NCI-H146 treated with DMSO at 0.1 percent for 48 hours (cell line): ENCODE data around the gene ADGRL4.
"Not testable (repeated sequence)": the region's sequence is repeated elsewhere in the genome, so short reads cannot be mapped to it uniquely, and the experiment has no call there.

ENCODE experiments used
- DNase-seq: peaks from one replicate; lab custom pipeline; 2025; ENCODE audit not compliant: unreplicated experiment; lab: John Stamatoyannopoulos, UW

ADGRL4 gene

DNA sequence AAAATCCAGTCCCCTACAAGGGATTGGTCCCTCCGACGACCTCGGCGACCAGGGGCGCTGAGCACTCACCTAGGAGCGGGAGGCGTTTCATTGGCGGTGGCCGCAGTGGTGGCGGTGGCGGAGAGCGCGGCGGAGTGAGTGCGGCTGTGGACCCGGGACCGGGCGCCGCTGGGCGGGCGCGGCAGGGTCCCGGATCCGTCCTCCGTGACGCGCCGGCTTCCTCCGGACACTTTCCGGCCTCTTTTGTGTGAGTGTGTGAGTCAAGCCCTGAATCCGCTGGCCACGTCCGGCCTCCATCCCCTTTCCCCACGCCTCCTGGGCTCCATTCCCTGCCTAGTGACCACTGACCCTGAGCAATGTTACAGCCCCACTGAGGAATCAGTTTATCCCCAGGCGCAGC lies at the start of gene ADGRL4:
TSS of gene ADGRL4 (minus strand) at position 167 of the 400 bp plus-strand sequence. CDS start at position 91, 76 bp downstream.
- no peak for DNase-seq

DNA sequence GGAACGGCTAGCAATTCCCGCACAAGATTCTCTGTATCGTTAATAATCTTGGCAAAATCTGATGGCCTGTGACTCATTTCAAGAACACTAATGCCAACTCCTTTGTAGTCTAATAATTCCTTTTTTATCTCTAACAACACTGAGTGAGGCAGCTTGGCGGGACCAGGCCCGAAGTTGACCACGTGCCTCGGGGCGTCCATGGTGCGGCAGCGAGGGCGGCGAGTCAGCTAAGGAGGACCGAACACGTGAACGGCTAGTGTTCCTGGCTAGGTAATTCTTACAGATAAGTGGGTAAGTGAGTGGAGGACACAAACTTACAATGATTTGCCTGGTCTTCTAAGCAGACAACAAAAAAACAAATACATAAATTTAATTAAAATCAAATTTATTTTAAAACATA lies 49.3 kb upstream of the ADGRL4 start:
- DNase-seq: no peak

DNA sequence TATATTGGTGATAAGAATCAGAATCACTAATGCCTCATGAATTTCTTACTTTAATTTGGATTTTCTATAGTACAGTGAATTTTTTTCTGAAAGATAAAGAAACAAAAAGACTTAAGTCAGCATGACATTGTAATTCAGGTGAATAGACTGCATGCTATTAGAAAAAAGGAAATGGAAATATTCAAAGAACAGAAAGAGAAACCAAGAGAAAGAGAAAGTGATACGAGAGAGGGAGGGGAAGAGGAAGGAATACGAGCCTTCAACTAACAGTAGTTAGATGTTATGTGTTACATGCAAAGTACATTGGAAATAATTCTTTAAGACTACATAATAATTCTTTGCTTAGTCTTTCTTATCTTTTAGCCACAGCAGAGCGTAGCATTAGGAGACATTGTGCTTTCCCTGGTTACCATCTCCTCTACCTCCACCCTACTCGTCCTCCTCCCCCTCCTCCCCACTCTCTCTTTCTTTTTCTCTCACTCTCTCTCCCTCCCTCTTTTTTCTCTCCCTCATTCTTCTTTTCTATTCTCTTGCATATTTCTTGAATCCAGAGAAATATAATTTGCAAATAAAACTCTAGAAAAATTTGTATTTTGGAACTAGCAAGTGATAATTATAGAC lies 46.4 kb upstream of the ADGRL4 start:
- DNase-seq: no peak

GRCh38 chr1:79044974-79045650 lies 38.6 kb upstream of the ADGRL4 start:
- no peak for DNase-seq

DNA sequence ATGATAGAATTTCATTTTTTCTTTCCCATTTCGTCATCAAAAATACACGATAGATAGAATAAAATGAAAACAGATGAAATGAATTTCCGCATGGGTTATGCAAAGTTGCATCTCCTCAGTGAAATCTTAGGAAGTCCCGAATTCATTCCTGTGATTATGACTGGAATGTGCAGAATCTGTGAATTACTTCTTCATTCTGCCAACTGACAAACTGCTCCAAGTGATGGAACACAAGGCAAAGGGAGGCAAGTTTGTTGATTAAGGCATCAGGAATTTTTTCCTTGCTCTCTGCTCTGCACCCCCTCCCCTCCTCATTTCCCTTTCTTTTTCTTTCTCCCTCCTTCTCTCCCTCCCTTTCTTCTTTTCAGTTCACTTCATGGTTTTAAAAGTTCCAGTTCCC lies 37.0 kb upstream of the ADGRL4 start:
- DNase-seq: no peak

DNA sequence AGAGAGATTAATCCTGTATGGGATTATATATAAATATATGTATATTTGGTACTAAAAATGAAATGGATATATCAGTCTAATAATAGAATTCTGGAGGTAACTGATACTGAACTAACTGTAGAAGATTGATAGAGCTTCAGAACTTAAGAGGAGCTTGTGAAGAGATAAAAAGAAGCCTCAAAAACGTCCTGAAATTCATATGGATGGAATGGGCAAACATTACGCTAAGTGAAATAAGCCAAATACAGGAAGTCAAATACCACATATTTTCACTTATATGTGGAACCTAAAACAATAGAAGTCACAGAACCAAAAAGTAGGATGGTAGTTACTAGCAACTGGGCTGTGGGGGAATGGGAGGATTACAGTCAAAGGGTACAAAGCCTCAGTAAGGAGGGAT lies 36.0 kb upstream of the ADGRL4 start:
- DNase-seq: no peak

- DNase-seq: no peak
Observed at GRCh38 chr1:79042117-79042516, 35.6 kb upstream of the ADGRL4 start.

- DNase-seq: no peak
Observed at GRCh38 chr1:79041666-79042065, 35.1 kb upstream of the ADGRL4 start.

- no peak for DNase-seq
Observed at GRCh38 chr1:79040424-79041082, 34.0 kb upstream of the ADGRL4 start.

- no peak for DNase-seq
Observed at GRCh38 chr1:79037085-79037484, 30.6 kb upstream of the ADGRL4 start.

- no peak for DNase-seq
Observed at GRCh38 chr1:79012500-79012899, 6.0 kb upstream of the ADGRL4 start.

DNA sequence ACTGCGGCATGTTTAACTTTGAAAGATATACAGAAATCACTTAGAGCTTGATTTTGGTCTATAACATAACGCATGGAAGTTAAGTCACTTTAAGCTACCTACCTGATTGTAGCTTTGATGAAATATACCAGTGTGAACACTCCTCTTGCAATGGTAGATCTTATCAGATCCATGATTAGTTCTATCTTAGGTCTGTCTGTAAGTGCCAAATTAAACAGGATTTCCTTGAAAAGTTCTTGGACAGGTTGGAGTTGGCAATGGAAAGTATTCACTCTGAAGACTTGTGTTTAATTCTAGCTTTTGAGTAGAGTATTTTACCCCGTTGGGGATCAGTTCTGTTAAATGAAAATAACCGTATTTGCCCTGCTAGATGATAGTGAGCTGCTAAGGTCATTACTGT lies 4.1 kb upstream of the ADGRL4 start:
- no peak for DNase-seq

- no peak for DNase-seq
Observed at GRCh38 chr1:79005945-79006344, 585 bp downstream of the ADGRL4 start.

DNA sequence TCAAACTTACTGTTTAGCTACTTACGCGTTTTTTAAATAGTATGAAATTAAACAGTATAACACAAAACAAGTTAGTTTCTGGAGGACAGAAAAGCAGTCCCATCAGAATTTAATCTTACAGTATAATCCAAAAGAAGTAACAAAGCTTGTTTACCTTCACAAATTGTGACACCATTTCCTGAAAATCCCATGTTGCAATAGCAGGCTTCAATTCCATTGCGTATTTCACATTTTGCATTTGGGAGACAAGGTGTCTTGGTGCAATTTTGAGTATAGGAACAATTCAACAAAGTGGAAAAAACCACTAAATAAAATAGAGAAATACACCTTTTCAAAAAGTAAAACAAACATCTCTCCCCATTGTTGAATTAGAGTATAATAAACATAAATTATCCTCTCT lies 1.6 kb downstream of the ADGRL4 start:
- DNase-seq: no peak

DNA sequence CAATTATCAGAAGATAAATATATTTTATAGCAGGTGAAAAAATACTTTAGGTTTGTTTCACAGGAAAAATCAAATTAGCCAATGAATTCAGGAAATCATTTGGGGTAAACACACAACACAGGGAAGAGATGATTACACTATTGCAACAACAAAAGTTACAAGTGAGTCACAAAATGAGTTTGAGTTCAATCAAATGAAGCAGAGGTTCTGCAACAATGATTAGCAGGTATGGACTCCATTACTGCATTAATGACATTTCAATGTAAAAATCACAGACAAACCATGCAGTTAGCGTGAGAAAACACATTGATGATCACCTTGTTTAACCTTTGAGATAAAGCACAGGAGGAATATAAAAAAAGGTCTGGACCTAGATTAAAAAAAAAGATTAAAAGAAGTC lies 9.7 kb downstream of the ADGRL4 start:
- no peak for DNase-seq

DNA sequence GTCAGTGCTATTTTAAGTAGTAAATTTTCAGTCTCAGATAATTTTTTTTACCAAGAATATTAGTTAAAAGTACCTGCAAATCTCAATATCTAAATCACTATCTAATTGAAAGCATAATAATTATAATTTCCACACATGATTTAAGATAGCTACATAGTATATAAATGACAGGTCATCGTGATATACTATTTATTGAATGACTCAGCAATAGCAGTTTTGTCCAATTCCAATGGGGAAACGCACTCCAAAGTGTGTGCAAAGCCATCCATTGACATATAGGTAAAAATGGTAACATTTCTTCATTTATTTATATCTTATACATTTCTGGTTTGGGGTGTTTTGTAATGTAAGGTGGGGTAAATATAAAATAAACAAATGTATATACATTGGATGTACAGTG lies 19.5 kb downstream of the ADGRL4 start:
- no peak for DNase-seq

DNA sequence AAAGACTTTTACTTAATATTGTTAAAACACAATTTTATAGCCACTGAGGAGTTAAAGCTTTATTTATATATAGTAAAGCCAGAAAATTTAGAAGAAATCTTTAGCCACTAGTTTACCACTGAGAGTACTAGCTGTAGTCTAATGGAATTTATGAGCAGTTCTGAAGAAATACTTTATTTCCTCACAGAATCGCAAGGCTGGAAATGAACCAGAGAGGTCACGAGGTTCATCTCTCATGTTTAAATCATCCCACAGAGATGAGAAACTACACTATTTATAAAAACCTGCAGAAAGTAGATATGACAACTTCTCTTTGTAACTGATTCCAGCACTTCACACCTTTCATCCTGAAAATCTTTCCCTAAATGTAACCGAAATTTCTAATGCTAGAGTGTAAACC lies 26.0 kb downstream of the ADGRL4 start:
- no peak for DNase-seq

DNA sequence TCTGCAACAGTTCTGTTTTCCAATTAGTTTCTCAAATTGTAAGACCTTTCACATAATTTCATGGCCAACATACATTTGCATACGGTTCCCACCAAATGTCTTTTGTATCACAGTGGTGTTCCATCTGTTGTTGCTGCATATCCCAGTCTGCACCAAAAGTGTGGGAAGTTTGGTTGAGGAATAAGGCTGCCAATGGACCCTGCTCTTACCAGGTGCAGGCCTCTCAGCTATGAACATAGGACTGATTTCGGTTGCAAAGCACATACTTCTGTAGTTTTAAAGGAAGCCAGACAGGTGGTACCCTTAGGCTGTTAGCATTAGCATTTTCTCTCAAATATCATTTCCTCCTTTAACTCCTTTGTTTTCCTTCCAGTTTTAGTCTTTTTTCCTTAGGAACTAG lies 33.8 kb downstream of the ADGRL4 start:
- DNase-seq: no peak

- not testable (repeated sequence) for DNase-seq
Observed at GRCh38 chr1:78967091-78967490, 39.4 kb downstream of the ADGRL4 start.

- DNase-seq: no peak
Observed at GRCh38 chr1:78958711-78959110, 47.8 kb downstream of the ADGRL4 start.

- no peak for DNase-seq
Observed at GRCh38 chr1:78950826-78951225, 55.7 kb downstream of the ADGRL4 start.

DNA sequence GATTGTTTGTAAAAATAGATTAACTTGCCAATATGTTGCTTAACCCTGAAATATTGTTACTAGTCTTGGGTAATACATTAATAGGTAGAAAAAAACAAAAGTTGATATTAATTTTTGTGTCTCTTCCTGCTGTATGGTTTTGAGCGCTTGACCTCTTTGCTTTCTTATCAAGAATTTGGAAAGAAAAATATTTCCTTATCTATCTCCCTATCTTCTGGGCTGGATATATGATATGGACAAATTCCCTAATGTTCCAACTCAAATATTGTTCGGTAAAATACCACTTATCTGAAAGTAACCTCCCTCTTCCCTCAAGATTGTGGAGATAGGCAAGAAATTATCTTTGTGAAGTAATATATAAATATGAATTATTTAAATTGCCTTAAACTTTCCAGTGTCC lies 57.3 kb downstream of the ADGRL4 start:
- DNase-seq: no peak
